Progenitor cell of endocrine pancreas (in vitro differentiated cells): ENCODE results near the gene CNPY1. TPM values are rescaled to one million over a fixed set of nuclear protein-coding genes. Genes with fewer than 3 reads are reported as not detected.
A peak's percentile ranks its signal among the peaks of the same experiment; 100 is the strongest.

Source experiments
- DNase-seq: peaks from one replicate; pipeline ENCODE4 v3.0.0; 2021; ENCODE audit warnings: low spot score; ENCODE audit not compliant: unreplicated experiment
- H3K27ac Mint-ChIP-seq: 2 replicates; pipeline ENCODE4 v1.8.0; 2021; ENCODE audit warnings: mild to moderate bottlenecking, moderate library complexity, mixed read lengths
- H3K27me3 Mint-ChIP-seq: 2 replicates; pipeline ENCODE4 v1.8.0; 2021; ENCODE audit warnings: mixed read lengths
- H3K36me3 Mint-ChIP-seq: 2 replicates; pipeline ENCODE4 v1.8.0; 2022; ENCODE audit warnings: mixed read lengths; ENCODE audit not compliant: insufficient read depth
- H3K4me1 Mint-ChIP-seq: 2 replicates; pipeline ENCODE4 v1.8.0; 2021; ENCODE audit warnings: low read depth, mixed read lengths
- H3K4me3 Mint-ChIP-seq: 2 replicates; pipeline ENCODE4 v1.8.0; 2021; ENCODE audit warnings: low read depth, mild to moderate bottlenecking, moderate library complexity, mixed read lengths
- H3K9me3 Mint-ChIP-seq: 2 replicates; pipeline ENCODE4 v1.8.0; 2021; ENCODE audit warnings: low read depth, mixed read lengths
- total RNA-seq: library from RNA; stranded (reverse); gene quantifications from 2 replicates; pipeline ENCODE4 v1.2.1, GENCODE V29; 2021
- TF ChIP-seq, protein P1 (sequence below): fragments of 200-600 bp; sonication (generic); IDR thresholded peaks from one replicate; pipeline ENCODE4 v1.5.0; 2021; ENCODE audit warnings: antibody characterized with exemption, mild to moderate bottlenecking; ENCODE audit not compliant: unreplicated experiment

The CNPY1 gene
- total RNA-seq, 1 donor from 2014 or later, result not detected

GRCh38 chr7:155506854-155507337, 39.5 kb downstream of the CNPY1 start:
- H3K27ac Mint-ChIP-seq, result peak overlapping the region; percentile 66
- no peaks in the 10 kb centered on the region for H3K36me3 Mint-ChIP-seq
- TF ChIP-seq, protein P1, sequence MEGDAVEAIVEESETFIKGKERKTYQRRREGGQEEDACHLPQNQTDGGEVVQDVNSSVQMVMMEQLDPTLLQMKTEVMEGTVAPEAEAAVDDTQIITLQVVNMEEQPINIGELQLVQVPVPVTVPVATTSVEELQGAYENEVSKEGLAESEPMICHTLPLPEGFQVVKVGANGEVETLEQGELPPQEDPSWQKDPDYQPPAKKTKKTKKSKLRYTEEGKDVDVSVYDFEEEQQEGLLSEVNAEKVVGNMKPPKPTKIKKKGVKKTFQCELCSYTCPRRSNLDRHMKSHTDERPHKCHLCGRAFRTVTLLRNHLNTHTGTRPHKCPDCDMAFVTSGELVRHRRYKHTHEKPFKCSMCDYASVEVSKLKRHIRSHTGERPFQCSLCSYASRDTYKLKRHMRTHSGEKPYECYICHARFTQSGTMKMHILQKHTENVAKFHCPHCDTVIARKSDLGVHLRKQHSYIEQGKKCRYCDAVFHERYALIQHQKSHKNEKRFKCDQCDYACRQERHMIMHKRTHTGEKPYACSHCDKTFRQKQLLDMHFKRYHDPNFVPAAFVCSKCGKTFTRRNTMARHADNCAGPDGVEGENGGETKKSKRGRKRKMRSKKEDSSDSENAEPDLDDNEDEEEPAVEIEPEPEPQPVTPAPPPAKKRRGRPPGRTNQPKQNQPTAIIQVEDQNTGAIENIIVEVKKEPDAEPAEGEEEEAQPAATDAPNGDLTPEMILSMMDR, result no peak
- peaks cover 99% of the 10 kb centered on the region for H3K27me3 Mint-ChIP-seq
- peaks cover 3% of the 10 kb centered on the region for H3K4me1 Mint-ChIP-seq
- no peak overlapping the region for H3K4me3 Mint-ChIP-seq
- DNase-seq, result no peak
- no peaks in the 10 kb centered on the region for H3K9me3 Mint-ChIP-seq

DNA sequence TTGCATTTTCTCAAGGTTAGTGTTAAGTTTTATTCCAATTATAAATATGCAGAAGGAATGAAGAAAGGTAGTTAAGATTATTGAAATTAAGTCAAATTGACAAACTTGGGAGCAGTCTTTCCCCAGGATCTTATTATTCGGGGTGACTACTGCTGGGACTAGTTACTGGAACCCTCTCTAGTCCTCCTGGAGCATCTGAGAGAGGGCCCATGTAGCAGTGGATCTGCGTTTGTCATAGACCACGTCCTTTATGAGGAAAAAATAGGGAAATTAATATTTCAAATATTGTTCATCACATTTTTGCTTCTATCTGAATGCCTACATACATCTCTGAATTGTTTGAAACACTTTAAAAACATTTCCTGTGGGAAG, 41.0 kb downstream of the CNPY1 start:
- DNase-seq, result no peak
- Mint-ChIP-seq H3K36me3 (no peaks in the 10 kb centered on the region), H3K27ac (no peak overlapping the region), H3K27me3 (peaks cover 99% of the 10 kb centered on the region), H3K9me3 (no peaks in the 10 kb centered on the region), H3K4me1 (peaks cover 3% of the 10 kb centered on the region), H3K4me3 (no peak overlapping the region)
- TF ChIP-seq, protein P1, result no peak

DNA sequence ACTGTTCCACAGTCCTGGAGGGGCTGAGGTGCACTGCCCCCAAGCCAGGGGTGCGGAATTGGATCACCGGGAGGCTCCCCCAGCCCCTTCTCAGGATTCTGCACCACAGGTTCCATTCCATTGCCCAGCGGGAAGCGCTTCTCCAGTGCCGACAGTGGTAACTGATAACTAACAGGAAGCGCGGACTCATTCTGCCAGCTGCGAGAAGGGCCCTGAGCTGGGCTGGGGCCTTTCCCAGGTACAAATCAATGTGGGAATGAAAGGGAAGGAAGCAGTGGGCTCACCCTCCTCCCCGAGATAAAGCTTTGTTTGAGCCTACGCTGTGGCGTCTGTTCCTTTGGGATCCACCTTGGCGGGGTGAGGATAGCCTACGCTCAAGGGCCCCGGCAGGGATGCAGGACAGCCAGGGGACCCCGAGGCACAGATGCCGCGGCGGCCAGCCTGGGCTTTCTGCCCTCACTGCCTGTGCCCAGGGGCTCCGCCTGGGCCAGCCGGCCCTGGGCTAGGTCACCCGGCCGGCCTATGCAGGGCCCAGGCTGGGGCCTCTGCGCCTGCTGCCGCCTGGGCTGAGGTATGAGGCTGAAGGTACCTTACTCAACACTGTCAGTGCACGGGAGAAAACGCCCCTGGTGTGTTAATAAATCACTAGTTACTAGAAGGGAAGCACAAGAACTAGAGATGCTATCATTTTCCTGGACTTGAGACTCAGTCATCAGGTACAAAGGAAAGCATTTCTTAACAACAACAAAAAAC, 49.0 kb downstream of the CNPY1 start:
- Mint-ChIP-seq H3K4me3 (no peak overlapping the region), H3K9me3 (no peaks in the 10 kb centered on the region), H3K4me1 (peaks cover 1% of the 10 kb centered on the region), H3K27me3 (peaks cover 84% of the 10 kb centered on the region), H3K27ac (no peak overlapping the region), H3K36me3 (no peaks in the 10 kb centered on the region)
- DNase-seq, result no peak
- TF ChIP-seq, protein P1, result no peak

- peaks cover 84% of the 10 kb centered on the region for H3K27me3 Mint-ChIP-seq
- no peaks in the 10 kb centered on the region for H3K9me3 Mint-ChIP-seq
- no peaks in the 10 kb centered on the region for H3K36me3 Mint-ChIP-seq
- H3K27ac Mint-ChIP-seq, result no peak overlapping the region
- H3K4me1 Mint-ChIP-seq, result peaks cover 1% of the 10 kb centered on the region
- TF ChIP-seq, protein P1, result no peak
- no peak for DNase-seq
- H3K4me3 Mint-ChIP-seq, result no peak overlapping the region
These were observed 49.9 kb downstream of the CNPY1 start for GRCh38 chr7:155496267-155497005.

DNA sequence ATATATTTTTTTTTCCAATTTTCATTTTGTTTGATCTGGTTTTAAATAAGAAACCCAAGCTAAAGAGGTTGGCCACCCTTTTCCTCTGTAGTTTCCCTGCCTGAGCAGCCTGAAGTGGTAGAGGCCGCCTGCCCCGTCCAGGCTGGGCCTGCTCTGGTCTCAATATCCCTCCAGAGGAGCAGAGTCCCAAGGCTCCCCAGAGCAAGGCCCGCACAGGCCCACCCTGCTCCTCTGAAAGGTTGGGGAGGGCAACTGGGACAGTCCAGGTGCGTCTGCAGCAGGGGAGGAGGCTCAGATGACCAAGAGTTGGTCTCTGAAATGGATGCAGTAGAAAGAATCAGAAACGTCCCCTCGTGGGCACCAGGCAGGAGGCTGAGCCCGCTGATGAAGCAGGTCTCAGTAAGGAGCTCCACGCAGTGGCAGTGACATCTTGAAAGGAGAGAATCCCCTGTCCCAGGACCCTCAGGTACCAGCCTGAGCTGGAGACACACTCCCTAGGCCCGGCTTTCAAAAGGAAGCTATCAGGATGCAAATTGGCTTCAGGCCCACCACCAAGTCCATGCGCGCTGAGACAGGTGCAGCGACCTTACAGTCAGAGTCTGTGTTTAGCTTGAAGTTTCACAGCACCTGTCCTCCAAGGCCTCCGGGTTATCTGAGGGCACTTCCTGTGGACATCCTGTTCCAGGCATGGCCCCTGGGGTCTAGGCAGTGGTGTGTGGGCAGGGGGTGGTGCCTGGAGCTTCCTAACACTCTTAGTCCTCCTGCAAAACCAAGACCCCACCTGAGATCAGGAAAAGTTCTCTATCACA, 50.7 kb downstream of the CNPY1 start:
- TF ChIP-seq, protein P1, result no peak
- Mint-ChIP-seq H3K36me3 (peaks cover 2% of the 10 kb centered on the region), H3K4me3 (no peak overlapping the region), H3K9me3 (no peaks in the 10 kb centered on the region), H3K27me3 (peaks cover 84% of the 10 kb centered on the region), H3K4me1 (peaks cover 3% of the 10 kb centered on the region), H3K27ac (no peak overlapping the region)
- no peak for DNase-seq
